Tongue (tissue), 2 donors: ENCODE measurements around the gene FUT9. TPM values are rescaled to one million over a fixed set of nuclear protein-coding genes. Genes with fewer than 3 reads are reported as not detected.

Experiments
- DNase-seq: peaks from one replicate; pipeline ENCODE4 v3.0.0-alpha.2; 2015
- total RNA-seq: library from RNA; depleted of rRNA; stranded (reverse); fragments of >200 nt; gene quantifications from one replicate; pipeline ENCODE4 v1.2.3, GENCODE V29; 2014

FUT9 gene
- total RNA-seq, result under 0.01 TPM

DNA sequence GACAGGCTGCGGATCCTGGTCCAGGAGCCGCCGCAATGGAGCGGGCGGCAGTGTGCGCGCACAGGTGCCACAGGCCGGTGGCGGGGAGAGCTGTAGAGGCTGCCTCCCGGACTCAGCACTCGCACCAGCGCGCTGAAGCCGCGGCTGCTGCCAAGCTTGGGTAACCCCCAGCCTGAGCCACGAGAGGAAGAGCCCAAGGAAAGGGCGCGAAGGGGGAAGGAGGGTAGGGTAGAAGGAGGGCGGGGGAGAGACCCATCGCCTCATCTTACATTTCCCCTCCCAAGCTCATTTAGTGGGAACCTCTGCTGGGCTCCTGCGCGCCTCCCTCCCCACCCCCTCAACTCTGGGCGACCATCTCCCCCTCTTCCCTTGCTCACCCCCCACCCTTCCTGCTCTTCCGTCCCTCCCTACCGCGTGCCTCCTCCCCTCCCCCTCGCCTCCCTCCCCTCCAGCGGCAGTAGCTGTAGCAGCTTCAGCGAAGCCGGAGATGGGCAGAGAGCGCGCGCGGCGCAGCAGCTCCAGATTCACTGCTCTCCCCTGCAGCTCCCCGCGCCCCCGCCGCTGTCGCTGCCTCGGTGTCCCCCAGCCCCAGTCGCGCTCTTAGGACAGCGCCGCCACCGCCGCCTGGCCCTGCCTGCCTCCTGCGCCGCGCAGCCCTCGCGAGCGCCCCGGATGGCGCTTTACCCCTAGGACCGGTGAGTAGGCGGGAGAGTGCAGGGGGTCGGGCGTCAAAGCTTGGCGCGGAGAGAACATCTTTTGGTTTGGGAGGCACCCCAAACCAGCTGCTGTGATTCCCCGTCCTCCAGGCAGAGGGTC is at the start of gene FUT9:
Gene FUT9 (plus strand): TSS at position 457 of the 816 bp plus-strand sequence. CDS start 187,182 bp downstream, outside the sequence.
- peak; percentile 26 for DNase-seq

DNA sequence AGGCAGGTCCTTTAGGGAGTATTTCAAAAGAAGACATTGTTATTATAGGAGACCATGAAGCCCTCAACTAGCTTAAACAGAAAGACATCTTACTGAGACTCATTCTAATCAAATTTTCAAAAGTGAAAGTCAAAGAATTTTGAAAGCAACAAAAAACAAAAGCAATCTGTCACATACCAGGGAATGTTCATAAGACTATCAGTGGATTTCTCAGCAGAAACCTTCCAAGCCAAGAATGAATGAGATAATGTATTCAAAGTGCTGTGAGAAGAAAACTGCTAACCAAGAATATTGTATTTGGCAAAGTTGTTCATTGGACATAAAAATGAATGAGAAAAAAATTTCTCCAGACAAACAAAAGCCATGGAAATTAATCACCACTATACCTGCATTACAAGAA is 48.2 kb upstream of the FUT9 start:
- no peak for DNase-seq

DNA sequence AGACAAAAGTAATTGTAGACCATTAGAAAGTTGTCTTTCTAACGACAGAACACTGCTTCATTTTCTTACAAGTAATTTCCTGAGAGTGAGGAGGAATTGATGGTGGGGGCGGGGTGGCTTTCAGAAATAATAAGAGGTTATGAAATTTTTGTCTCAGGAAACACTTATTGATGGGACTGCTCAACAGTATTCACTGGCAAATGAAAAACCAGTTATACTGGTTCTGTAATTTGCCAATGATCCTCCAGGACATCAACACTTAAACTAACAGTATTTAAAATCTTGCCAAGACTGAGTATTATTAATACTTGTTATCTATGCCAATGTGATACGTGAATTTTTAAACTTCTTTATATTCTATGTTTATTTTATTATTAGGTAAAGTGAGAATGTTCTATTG is 41.8 kb upstream of the FUT9 start:
- no peak for DNase-seq

DNA sequence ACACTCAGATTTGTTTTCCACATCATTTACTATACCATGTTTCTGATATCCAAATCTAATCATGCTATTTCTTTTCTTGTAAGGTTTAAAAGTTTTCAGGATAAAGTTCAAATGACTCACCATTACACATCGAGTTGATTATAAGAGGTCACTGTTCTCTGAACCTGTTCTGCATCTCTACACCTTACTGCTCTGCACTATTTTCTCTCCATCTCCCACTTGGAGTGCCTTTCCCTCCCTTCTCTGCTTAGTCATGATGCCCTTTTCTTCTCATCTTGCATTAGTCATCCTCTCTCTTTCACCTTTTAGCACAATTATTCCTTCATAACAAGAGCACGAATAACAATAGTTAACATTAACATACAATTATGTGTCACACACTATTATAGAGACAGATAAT is 37.5 kb upstream of the FUT9 start:
- DNase-seq, result no peak

DNA sequence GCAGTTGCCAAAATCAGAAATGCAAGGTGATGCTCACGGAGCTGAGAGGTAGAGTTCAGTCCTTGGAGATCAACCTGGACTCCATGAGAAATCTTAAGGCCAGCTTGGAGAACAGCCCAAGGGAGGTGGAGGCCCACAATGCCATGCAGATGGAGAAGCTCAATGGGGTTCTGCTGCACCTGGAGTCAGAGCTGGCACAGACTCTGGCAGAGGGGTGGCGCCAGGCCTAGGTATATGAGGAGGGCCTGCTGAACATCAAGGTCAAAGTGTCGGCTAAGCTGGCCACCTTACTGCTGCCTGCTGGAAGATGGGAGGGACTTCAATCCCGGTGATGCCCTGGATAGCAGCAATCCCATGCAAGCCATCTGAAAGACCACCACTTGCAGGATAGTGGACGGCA is 23.9 kb upstream of the FUT9 start:
- DNase-seq, result no peak

DNA sequence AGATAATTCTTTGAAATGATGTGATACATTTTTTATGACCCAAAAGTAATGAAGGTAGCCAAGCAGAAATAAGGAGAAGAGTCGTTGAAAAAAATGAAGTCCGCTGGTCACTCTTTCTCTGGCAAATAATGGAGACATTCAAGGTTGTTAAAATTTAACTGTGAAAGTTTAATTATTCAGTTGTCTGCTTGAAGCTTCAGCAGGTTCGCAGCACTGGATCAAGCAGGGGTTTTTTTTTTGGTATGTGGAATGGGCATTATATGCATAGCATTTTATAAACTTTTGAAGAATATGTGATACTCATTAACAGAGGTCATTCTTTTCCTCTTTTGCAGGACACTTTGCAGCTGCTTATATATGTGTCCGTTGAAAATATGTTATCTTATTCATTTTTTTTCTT is 21.6 kb upstream of the FUT9 start:
- DNase-seq, result no peak

DNA sequence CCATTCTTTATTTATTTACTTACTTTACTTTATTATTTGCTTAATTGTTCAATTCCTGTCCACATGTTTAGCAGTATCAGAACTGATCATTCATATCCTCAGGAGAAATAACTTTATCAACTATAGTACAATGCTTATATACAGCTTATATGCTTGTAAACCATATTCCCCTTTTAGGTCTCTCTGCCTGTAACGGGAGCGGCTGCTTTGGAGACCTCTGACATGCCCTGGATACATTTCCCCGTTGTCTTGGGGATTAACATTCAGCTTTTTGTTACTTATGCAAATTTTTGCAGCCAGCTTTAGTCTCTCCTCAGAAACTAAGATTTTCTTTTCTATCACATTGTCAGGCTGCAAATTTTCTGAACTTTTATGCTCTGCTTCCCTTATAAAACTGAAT is 17.6 kb upstream of the FUT9 start:
- DNase-seq, result no peak

DNA sequence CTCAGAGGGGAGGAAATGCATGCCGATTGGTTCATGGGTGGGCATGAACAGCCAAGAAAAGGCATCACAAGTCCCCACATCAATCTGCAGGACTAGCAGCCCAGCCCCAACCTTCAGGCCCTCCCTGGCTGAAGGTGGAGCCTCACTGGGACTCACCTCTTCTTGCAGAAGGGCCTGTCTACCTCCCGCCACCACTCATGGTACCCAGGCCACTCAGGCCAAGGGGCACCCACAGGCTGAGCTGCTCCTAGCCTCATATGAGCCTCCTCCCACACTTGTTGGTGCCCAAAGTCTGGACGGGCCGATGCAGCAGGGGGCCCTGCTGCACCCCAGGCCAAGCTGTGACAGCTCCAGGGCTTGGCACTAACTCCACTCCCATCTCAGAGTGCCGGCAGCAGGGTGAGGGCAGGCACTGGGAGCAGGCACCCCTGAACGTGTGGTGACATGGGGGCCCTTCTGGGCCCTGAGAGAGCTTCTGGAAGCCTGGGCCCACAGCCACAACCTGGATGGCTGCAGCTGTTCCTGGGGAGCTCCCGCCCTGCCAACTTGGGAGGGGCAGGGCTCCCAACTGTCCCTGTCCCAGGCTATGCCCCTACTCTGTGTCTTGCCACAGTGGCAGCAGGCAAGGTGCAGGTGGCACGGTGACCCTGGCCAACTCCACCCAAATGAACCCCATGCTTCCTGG is 13.7 kb upstream of the FUT9 start:
- DNase-seq, result no peak

DNA sequence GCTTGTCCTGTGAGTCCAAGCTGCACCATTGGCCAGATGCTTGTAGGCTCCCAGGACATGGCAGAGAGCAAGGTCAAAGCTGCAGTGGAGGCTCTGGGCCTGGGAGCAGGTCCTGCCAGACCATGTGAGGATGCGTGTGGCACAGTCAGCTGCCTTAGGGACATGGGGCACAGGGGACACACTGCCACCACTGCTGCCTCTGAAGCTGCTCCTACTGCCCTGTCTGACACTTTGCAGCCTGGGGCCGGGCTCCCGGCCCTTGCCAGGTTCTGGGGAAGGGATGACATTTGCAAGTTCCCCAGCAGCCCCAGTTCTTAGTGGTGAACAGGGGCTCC is 13.2 kb upstream of the FUT9 start:
- DNase-seq, result no peak

DNA sequence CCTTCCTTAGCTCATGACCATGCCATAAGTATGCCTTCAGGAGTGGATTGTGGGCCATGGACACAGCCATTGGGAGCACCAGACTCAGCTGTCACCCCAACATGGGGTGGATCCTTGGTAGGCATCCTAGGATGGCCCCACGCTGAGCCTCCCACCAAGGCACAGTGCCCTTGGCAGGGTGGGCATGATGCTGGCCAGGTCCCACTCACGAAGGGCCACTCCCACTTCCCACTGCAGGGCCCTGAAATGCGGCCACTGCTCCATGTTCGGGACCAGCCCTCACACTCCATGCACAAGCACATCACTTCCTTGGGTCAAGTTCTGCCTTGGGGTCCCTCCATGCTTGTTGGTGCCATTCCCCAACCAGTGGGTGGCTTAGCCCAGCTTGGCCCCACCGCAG is 12.9 kb upstream of the FUT9 start:
- no peak for DNase-seq

DNA sequence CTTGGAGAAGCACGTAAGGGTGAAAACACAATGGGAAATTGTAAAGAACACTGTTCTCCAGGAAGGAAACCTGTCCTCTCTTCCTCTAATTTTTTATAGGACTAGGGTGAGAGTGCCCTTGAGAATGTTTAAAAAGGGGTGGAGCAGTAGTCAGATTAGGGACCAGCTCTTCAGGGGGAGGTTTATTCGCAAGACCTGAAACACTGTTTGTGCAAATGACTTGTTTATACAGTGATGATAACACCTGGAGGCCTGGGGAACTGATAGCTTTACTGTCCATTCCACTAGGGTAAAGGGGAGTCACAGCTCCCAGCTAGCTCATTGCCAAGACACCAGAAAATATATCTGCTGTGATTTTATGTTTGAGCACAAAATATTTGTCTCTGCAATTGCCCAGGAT is 8.1 kb upstream of the FUT9 start:
- DNase-seq, result no peak

DNA sequence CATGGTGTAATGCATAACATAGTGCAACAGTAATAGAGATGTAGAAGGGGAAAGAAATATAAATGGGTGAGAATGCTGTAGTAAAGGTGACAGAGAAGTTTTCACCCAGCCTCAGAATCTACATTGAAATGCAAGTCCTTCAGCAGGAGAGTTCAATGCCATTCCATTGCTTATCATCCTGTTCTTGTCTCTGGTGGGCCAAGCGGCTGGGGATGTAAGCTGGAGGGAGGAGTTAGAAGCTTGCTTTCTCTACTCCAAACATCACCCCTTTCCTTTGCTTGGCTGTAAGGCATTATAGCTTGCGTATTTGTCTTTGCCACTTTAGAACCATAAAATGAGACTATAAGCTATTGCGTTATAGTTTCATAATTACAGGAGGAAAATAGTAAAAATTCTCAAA is 2.2 kb upstream of the FUT9 start:
- DNase-seq, result no peak

DNA sequence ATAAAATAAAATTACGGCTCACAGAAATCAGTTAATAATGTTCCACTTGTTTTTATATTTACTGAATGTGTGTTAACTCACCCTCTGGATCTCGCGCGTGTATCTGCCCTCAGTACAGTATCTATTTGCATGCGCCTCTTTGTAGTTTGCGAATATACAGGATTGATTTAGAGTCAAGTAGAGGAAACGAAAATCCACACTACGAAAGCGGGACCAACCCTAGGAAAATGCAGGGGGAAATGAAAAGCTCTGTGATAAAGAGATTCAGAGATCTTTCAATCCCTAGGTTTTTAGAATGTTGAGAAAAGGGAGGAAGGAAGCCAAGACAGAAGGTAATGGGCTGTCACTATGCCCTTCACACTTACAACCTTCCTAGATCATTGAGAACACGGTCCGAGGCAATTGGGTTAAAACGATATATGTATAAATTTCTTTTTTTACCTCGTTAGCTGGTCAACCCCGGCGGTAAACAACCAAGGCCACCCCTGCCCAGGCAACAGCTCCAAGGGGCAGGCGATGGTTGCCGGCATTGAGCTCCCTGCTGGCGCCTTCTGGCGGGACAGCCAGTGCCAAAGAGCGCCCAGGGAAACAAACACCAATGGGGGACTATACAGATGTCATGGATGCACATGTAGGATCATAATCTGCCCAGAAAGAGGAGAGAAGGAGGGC is 792 bp upstream of the FUT9 start:
- DNase-seq, result no peak

DNA sequence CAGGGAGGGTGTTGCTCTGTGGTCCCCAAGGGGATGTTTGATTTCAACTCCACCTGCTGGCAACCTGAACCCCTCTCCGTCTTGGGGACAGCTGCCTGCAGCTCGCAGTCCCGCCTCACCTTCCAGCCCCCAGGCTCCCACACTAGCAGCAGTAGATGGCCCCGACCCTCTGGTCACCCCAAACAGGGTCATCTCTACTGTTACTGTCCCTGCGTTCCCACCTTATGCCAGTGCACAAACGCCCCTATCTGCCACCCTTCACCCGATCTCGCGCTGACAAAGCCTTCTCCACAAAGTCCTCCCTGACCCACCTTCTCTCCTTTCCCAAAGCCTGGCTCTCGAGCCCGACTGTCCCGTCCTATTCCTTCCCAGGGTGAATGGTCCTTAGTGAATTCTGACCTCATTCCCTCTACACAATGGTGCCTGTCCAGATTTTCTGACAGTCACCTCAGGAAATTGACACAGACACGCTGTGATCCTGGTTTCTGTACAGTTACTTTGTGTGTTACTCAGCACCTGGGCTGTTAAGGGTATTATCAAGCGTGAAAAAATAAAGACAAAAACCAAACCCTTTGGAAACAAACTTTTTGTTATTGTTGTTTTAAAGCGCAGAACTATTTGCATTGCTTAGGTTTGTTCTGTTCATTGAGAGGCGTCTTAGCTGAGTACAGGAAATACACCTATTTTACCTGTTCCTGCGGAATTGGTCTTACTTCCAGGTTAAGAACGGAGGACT is 728 bp downstream of the FUT9 start:
- no peak for DNase-seq

DNA sequence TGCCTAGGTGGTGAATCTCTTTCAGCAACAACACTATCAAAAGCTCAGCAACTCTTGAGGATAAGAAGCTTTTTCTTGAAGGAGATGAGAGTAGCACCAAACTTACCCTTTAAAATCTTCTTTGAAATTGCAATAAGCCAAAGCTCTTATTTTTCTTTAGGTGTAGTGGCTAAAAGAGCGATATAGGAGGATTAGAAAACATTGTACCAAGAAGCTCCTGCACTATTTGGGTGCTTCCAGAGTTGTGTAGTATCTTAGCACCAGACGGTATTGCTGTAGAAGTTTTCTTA is 1.2 kb downstream of the FUT9 start:
- DNase-seq, result no peak

DNA sequence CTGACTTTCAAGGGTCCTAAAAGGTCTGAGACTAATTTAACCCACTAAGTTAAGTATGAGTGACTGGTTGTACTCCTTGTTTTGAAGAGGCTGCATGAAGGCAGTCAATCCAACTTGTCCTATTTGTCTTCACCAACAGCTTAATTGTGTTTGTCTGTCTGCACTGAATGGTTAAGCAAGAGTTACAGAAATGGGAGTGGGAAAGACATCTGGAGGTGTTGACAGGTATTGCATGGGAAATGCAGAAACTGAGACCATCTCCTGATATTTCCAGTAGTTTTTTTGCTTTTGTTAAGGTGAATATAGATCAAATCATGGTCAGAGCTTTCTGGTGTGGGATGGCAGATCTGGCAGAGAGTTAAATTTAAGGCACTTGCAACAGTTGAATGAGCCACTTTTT is 6.5 kb downstream of the FUT9 start:
- no peak for DNase-seq

DNA sequence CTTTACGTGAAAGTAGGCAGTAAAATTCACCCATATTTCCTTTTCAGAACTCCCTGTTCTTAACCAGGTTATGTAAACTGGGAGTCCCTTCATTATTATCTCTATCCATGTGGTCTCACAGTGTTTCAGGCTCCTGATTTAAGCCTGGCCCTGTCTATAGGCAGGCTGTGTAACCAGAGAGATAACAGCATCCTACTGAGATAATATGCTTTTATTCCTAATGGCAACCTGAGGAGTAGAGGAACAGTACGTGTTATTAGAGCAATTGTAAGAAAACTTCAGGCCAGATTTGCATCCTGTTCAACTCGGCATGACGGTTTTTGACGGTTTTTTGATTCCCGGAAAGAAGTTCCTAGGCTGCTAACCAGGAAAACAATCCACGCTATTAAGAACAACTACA is 16.9 kb downstream of the FUT9 start:
- no peak for DNase-seq

DNA sequence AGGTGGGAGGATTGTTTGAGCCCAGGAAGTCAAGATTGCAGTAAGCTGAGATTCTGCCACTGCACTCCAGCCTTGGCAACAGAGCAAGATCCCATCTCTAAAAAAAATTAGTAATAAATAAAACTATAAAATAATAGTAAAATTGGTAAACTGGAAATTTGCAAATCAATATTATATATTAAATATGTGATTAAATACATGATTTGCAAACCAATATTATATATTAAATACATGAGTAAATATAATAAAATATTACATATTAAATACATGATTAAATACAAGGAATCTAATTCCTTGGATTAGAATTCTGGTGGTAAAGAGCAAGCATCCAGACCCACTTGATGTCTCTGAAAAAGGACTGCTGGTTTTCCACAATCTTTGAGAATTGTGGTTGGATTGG is 35.8 kb downstream of the FUT9 start:
- no peak for DNase-seq

DNA sequence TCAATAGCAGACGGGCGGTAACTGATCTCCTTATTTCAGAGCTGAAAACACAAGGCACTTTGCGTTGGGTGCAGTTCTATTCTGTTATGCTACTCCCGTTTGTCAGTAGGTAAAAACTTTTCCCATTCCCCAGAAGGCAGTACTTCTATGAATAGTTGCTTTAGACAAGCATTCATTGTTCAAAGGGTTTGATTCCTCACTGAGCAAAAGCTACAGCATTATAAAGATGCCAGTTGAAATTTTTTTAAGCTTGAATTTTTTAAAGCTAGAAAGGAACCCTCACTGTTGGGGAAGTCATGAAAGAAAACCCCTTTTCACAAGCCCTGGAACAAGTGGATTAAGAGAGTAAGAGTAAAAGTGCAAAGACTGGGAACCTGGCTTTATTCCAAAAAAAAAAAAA is 42.3 kb downstream of the FUT9 start:
- peak; percentile 2 for DNase-seq

DNA sequence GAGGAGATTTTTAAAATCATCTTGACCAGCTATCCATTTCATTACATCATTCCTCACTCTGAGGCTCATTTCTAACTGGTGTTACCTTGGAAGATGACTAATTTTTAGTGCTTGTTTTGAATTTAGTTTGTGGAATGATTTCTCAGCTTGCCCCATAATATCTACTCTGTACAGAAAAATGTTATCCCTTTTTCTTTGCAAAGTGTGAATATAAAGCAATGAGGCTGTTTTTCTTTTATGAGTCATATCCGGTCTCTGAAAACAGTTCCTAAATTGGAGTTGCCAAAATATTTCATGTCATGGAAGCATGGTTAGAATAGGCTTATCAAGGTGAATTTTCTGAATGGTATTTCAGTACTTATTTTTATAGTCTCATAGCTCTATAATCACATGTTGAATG is 43.8 kb downstream of the FUT9 start:
- DNase-seq, result no peak

DNA sequence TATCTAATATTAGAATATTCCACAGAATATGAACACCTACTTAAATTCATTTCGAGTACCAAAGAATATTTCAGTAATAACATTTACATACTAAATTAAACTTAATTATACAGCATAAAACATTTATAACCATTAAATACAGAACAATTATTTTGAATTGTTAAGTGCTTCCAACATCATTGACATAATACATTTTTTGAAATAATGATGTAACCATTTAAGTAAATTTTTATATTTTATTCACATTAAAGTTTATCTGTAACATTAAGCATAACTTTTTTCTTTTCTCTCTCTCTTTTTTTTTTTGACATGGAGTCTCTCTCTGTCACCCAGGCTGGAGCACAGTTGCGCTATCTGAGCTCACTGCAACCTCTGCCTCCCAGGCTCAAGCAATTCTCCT is 44.5 kb downstream of the FUT9 start:
- no peak for DNase-seq

DNA sequence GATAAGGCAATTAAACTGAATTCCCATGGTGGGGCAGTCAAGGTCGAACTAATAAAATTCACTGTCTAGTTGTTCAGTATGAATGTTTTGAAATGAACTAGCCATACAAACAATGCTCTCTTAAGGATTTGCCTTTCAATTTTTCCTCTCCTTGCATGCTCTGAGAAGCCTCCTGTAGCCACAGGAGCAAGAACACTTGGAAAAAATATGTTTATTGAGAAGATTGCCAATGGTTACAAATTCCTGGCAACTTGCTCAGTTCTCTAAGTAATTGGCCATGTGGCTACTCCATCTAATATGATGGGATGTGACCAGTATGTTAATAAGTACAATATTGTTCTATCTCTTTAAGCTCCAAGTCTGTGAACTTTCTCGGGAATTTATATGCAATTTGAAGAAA is 49.4 kb downstream of the FUT9 start:
- DNase-seq, result no peak

DNA sequence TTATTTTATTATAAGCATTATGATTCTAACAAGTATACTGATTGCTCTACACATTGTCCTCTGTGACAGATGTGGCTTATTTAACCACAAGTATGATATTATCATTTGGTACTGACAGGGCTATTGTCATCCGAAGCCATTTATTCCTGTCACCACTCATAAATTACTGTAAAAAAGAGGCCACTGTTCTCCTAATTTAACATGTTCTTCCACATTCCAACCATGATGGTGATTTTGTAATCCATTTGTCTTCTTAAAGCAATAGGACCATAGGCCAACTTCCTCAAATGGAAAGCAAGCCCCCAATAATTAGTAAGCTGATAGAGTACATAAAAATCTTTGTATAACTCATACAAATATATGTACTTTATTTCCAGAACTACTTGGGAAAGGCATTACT is 50.6 kb downstream of the FUT9 start:
- no peak for DNase-seq
